ENCODE data around the gene FBXL15.

The FBXL15 gene

DNA sequence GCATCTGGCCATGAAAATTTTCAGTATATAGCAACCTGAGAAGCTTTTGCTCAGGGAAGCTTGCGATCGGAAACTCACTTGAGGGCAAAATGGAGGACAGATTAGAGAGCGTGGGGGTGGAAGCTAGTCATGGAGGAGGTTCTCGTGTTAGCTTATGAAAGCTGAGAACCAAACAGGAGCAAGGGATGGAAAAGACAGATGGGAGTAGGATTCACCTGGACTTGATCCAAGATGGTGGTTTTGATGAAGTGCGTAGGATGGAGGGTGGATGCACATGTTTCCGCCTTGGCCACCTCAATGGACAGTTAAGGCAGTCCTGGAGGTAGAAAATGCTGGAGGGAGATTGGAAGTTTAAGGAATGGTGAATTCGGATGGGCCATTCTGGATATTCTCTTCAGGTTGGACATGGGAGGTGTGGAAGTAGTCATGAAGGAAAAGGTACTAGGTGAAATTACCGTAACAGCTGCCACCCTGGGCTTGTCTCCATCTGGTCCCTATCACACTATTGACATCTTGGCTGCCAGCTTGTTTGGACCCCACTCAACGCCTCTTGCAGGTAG lies 37.0 kb downstream of the FBXL15 start:
- DNase-seq (ENCODE audit: low spot score) = no peak

DNA sequence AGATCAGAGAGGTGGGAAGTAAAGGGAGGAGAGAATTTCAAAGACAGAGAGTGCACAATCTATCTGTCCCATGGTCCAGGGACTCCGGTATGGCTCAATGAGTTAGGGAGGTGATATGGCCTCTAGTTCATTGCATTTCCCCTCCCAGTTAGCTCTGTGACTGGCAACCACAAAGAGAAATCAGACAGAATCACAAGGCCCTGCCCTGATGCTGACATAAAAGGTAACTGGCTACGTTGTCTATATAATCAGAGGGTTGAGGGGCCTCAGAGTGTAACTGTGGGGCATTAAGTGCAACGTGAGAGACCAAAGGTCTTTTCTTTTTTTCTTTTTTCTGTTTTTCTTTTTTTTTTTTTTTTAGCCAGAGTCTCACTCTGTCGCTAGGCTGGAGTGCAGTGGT lies 38.0 kb downstream of the FBXL15 start:
- DNase-seq (ENCODE audit: low spot score) = no peak

DNA sequence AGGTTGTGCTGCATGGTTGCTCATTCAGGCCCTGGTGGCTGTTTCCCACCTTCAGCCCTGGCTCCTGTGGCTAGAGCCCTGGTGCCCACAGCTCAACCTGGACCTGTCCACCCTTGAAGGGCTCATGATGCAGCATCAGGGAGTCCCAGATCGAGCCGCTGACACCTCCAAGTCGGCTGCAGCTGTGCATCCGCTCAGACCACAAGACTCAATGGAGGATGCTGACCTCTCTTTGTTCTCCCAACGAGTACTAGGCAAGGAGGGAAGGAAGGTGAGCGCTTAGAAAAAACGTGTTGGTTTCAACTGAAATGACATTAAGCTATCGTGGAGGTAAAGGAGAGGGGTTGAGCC lies 40.2 kb downstream of the FBXL15 start:
- no peak for DNase-seq (ENCODE audit: low spot score)

DNA sequence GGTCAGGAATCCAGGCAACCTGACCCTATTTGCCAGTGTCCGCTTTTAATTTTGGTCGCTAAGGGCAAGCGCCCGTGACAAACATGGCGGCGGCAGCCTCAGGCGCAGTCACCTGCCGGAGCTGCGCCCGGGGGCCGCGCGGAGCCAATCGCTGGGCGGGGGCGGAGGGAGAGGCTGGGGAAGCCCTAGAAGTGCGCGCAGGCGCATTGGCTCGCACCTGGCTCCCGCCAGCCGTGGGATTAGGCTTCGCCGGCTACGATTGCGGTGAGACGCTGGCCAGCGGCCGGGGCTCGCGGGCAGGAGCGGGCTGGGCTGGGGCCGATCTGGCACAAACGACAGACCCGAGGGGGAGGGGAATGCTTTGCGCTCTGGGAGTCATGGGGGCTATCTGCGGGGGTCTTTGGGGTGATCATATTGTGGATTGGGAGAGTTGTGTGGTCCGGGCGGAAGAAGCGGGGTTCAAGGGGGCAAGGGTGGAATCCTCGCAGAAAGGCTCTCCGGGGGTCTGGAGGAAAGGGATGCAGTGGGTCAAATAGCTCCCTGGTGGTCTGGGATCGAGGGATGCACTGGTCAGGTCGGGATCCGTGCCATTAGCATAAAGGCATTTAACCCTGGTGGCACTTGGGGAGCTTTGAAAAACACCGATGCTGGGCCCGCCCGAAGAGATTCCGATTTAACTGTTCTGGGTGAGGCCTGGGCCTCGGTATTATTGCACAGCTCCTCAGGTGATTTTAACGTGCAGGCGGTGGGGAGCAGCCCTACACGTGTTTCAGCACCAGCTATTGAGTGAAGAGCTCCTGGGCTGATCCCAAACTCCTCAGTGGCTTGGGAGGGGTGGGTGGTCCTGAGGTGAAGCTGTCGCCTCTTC lies 40.8 kb downstream of the FBXL15 start:
- DNase-seq (ENCODE audit: low spot score) = peak; percentile 26

DNA sequence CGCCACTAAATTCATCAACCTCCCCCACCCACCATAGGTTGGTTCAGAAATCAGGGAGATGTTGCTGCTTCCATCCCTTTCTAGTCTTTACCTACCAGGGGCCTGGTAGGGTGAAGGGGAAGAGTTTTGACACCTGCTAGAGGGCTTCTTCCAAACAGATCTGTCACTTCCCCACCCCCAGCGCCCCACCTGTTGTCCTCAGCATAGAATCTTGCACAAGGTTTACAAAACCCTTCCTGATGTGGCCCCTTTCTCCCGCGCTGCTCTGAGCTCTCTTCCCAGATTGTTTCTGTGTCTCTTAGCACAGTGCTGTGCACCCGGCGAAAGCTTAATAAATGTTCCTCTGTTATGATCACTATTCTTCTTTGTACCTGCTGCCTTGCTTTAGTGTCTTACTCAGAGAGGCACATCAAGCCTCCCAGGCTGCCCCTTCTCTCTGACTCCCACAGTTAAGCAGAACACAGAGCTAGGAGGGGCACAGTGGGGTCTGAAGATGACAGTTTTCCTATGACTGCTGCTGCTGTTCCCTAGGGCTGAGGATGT lies 41.9 kb downstream of the FBXL15 start:
- no peak for DNase-seq (ENCODE audit: low spot score)

DNA sequence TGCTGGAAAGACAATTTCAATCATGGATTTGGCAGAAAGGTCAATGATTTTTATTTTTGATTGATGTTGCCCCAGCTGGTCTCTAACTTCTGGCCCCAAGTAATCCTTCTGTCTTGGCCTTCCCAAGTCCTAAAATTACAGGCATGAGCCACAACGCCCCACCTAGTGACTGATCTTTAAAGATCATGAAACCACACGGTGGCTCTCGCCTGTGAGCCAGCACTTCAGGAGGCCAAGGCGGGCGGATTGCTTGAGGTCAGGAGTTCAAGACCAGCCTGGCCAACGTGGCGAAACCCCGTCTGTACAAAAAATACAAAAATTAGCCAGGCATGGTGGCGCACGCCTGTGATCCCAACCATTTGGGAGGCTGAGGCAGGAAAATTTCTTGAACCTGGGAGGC lies 43.3 kb downstream of the FBXL15 start:
- no peak for DNase-seq (ENCODE audit: low spot score)

DNA sequence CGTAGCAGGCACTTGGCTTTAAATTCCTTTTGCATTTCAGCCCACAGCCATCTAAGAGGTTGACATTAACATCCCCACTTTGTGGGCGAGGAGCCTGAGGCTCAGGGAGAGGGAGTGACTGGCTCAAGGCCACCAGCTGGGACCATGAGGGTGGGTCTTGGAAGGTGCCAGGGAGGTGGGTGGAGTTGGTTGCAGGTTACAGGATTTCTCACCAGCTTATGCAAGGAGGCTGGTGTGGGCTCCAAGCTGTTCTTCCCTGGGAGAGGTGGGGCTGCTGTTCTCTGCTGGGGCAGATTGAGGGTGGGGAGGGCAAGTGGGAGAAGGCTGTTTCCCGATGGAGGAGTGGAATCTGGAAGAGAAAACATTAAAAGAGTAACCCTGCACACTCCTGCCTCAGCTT lies 44.8 kb downstream of the FBXL15 start:
- no peak for DNase-seq (ENCODE audit: low spot score)

DNA sequence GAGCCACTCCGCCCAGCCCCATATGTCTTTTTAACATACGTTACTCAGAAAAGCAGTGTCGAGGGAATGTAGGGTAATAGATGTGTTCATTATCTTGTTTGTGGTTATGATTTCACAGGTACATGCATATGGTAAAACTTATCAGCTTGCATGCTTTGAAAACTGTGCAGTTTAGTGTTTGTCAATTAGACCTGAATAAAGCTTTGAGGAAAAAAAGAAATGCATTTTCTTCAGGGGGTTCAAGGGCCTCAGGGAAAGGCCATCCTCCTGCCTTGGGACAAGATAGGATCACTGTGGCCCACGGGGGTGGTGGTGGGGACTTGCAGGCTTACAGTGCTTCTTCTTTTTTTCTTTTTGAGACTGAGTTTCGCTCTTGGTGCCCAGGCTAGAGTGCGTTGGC lies 46.7 kb downstream of the FBXL15 start:
- no peak for DNase-seq (ENCODE audit: low spot score)

DNA sequence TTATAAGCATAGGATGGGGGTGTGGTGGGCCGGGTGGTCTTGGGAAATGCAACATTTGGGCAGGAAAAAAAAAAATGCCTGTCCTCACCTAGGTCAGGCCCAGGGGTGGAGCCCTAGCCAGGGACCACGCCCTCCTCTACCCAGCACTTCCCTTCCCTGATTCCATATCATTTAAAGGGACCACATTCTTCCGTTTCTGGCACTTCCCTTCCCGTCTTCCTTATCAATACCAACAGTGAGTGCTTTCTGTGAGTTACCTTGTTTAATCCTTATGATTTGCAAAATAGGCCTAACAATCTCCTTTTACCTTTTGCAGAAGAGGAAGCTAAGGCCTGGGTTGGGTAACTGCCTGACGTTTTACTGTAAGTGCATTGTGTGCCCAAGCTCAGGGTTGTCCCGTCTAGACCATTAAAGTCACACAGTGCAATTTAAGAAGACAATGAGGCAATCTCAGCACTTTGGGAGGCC lies 47.4 kb downstream of the FBXL15 start:
- DNase-seq (ENCODE audit: low spot score) = no peak

DNA sequence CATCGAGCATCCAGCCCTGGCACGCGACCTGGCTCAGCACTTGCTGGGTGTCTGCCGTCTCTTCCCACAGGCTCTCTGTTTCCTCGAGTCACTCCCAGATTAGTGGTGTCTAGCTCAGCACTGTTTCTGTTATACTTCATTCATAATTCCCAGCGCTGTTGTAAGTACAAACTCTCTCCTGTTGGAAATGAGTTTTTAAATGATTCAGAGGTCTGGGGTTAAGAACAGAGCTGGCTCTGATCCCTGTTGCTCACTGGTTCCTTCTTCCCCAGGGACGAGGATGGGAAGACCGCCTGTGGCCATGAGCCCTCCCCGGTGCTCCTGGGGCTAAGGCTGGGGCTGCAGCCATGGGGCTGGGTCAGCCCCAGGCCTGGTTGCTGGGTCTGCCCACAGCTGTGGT lies 48.0 kb downstream of the FBXL15 start:
- no peak for DNase-seq (ENCODE audit: low spot score)

DNA sequence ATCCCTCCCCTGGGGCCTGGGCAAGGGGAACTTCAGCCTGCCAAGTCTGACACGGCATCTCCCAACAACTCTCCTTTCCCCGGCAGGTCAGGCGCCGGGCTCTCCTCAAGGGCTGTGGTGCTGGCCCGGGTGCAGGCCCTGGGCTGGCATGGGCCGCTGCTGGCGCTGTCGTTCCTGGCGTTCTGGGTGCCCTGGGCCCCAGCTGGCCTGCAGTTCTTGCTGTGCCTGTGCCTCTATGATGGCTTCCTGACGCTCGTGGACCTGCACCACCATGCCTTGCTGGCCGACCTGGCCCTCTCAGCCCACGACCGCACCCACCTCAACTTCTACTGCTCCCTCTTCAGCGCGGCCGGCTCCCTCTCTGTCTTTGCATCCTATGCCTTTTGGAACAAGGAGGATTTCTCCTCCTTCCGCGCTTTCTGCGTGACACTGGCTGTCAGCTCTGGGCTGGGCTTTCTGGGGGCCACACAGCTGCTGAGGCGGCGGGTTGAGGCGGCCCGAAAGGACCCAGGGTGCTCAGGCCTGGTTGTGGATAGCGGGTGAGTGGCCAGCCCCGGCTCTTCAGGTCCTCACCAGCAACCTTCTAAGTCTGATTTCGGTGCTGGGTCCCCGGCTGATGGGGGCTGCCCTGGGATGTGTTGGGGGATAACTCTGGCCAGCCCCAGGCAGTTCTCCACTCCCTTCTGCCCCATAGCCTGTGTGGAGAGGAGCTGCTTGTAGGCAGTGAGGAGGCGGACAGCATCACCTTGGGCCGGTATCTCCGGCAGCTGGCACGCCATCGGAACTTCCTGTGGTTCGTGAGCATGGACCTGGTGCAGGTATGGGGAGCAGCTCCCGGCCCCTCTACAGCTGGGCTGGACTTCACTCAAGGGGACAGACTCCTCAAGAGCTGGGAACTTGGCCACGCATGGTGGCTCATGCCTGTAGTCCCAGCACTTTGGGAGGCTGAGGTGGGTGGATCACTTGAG lies 50.2 kb downstream of the FBXL15 start:
- no peak for DNase-seq (ENCODE audit: low spot score)

Measured in kidney capillary endothelial cell (primary cell).